NCI-H2029 treated with DMSO at 0.1 percent for 48 hours (cell line): ENCODE measurements around the gene LHX2.

Experiments used
- DNase-seq: peaks from one replicate; lab custom pipeline; 2025; lab: John Stamatoyannopoulos, UW

The LHX2 gene

GRCh38 chr9:124013309-124014210 is 2.0 kb downstream of the LHX2 start:
- no peak for DNase-seq

GRCh38 chr9:124014211-124014955 is 2.8 kb downstream of the LHX2 start:
- no peak for DNase-seq

GRCh38 chr9:124014956-124015660 is 3.5 kb downstream of the LHX2 start:
- no peak for DNase-seq

- no peak for DNase-seq
Measured at GRCh38 chr9:124015661-124016131, 4.1 kb downstream of the LHX2 start.

GRCh38 chr9:124016175-124017050 is 4.8 kb downstream of the LHX2 start:
- no peak for DNase-seq

- no peak for DNase-seq
Measured at GRCh38 chr9:124017051-124017928, 5.7 kb downstream of the LHX2 start.

- no peak for DNase-seq
Measured at GRCh38 chr9:124017929-124018729, 6.6 kb downstream of the LHX2 start.

- DNase-seq, result no peak
Measured at GRCh38 chr9:124018730-124019697, 7.4 kb downstream of the LHX2 start.

- DNase-seq, result no peak
Measured at GRCh38 chr9:124019771-124020519, 8.4 kb downstream of the LHX2 start.

GRCh38 chr9:124020520-124021384 is 9.2 kb downstream of the LHX2 start:
- DNase-seq, result no peak

GRCh38 chr9:124021385-124021769 is 9.8 kb downstream of the LHX2 start:
- no peak for DNase-seq

GRCh38 chr9:124022201-124023121 is 10.9 kb downstream of the LHX2 start:
- DNase-seq, result no peak

GRCh38 chr9:124024107-124024506 is 12.5 kb downstream of the LHX2 start:
- no peak for DNase-seq

- no peak for DNase-seq
Measured at GRCh38 chr9:124029617-124030016, 18.0 kb downstream of the LHX2 start.

GRCh38 chr9:124030969-124031451 is 19.4 kb downstream of the LHX2 start:
- no peak for DNase-seq
